ENCODE data around the gene RELN.

GRCh38 chr7:103626776-103627175, 362.7 kb downstream of the RELN start:
- TF ChIP-seq POLR2A (IDR thresholded peaks at IDR 0.05) (no peak), CTCF (IDR thresholded peaks at IDR 0.05) (no peak)

All from testis (tissue), 2 donors.